HCT116 (cell line): ENCODE results near the gene GNA12. TPM values are rescaled to one million over a fixed set of nuclear protein-coding genes. Genes with fewer than 3 reads are reported as not detected.

Source experiments
- ATAC-seq: fragments of 200-7000 bp; cut with Tn5 transposase; 2 replicates; pipeline ENCODE4 v1.9.1; 2020; ENCODE audit warnings: mild to moderate bottlenecking, moderate library complexity
- BruUV-seq: library from RNA; stranded (reverse); fragments of 400-500 nt; replicated peaks from 2 replicates; lab custom pipeline; 2021; lab: Mats Ljungman, UMichigan
- CTCF ChIA-PET: fragments of 300-600 bp; sonication (Branson Sonifier 250); formaldehyde crosslinking; loops from one replicate; lab custom pipeline; 2021; ENCODE audit warnings: antibody characterized with exemption; lab: Charles Lee
- POLR2A ChIA-PET: fragments of 300-600, 350-600 bp; sonication (Branson Sonifier 250); formaldehyde crosslinking; loops from one replicate; lab custom pipeline; 2021; ENCODE audit warnings: antibody characterized with exemption; lab: Charles Lee
- RAD21 ChIA-PET, 2 experiments: fragments of 300-600 bp; sonication (Branson Sonifier 250); formaldehyde crosslinking; loops; one replicate each; lab custom pipeline; 2023; ENCODE audit warnings: low total read pairs in 2 of 2; ENCODE audit not compliant: uncharacterized antibody in 2 of 2, unreplicated experiment in 2 of 2, low non-redundant PET in 1 of 2; lab: Charles Lee
- DNase-seq: peaks from one replicate; pipeline ENCODE4 v3.0.0-alpha.2; 2010; ENCODE audit warnings: low read depth, low spot score
- H2AFZ ChIP-seq: fragments of 200-600 bp; shearing (Covaris generic), sonication (generic); 2 replicates; pipeline ENCODE4 v1.6.1; 2017; ENCODE audit warnings: low read depth, mixed run types, mixed read lengths, antibody characterized with exemption, low read length; ENCODE audit not compliant: poor library complexity, severe bottlenecking
- H3K27ac ChIP-seq: 2 replicates; pipeline ENCODE4 v1.5.1; 2012; ENCODE audit warnings: low read depth, low read length
- H3K27me3 ChIP-seq: fragments of 200-600 bp; sonication (generic); 2 replicates; pipeline ENCODE4 v1.6.1; 2016; ENCODE audit warnings: mixed run types, low read length, mixed read lengths; ENCODE audit not compliant: insufficient read depth
- H3K36me3 ChIP-seq, 2 experiments: fragments of 200-500 bp in 1 of 2; fragments of 200-600 bp in 1 of 2; sonication (Bioruptor generic) in 1 of 2; sonication (generic) in 1 of 2; 2 replicates each; pipeline versions ENCODE4 v1.5.1 to v1.6.1; 2014 to 2016; ENCODE audit warnings: low read length in 2 of 2, inconsistent platforms in 1 of 2, mixed read lengths in 1 of 2, mixed run types in 1 of 2; ENCODE audit not compliant: insufficient read depth in 2 of 2, control insufficient read depth in 1 of 2
- H3K4me1 ChIP-seq, 2 experiments: fragments of 200-600 bp in 1 of 2; sonication (generic) in 1 of 2; 2 replicates each; pipeline versions ENCODE4 v1.5.1 to v1.6.1; 2012 to 2017; ENCODE audit warnings: low read length in 2 of 2, inconsistent platforms in 1 of 2, mild to moderate bottlenecking in 1 of 2, mixed read lengths in 1 of 2, mixed run types in 1 of 2, moderate library complexity in 1 of 2; ENCODE audit not compliant: insufficient read depth in 2 of 2, control insufficient read depth in 1 of 2
- H3K4me2 ChIP-seq: fragments of 200-600 bp; sonication (generic); 2 replicates; pipeline ENCODE4 v1.6.1; 2017; ENCODE audit warnings: mixed run types, low read length, mixed read lengths
- H3K4me3 ChIP-seq, 2 experiments: fragments of 200-600 bp in 1 of 2; sonication (generic) in 1 of 2; replicated peaks in 1 of 2; 2 replicates each; pipeline ENCODE4 v1.5.1; 2011 to 2016; ENCODE audit warnings: low read length in 2 of 2, control low read depth in 1 of 2, low read depth in 1 of 2, mild to moderate bottlenecking in 1 of 2, mixed read lengths in 1 of 2, mixed run types in 1 of 2
- H3K79me2 ChIP-seq: fragments of 200-600 bp; sonication (generic); 2 replicates; pipeline ENCODE4 v1.6.1; 2017; ENCODE audit warnings: mild to moderate bottlenecking, mixed run types, low read length, moderate library complexity, mixed read lengths; ENCODE audit not compliant: insufficient read depth
- H3K9ac ChIP-seq: fragments of 200-600 bp; sonication (generic); 2 replicates; pipeline ENCODE4 v1.6.1; 2016; ENCODE audit warnings: low read length, mixed read lengths
- H3K9me2 ChIP-seq: fragments of 200-600 bp; sonication (generic), shearing (Covaris generic); 2 replicates; pipeline ENCODE4 v1.6.1; 2017; ENCODE audit warnings: mixed run types, mild to moderate bottlenecking, moderate library complexity; ENCODE audit not compliant: insufficient read depth
- H3K9me3 ChIP-seq, 2 experiments: fragments of 200-500 bp in 1 of 2; fragments of 200-600 bp in 1 of 2; sonication (Bioruptor generic) in 1 of 2; sonication (generic) in 1 of 2; 2 replicates each; pipeline ENCODE4 v1.6.1; 2014 to 2017; ENCODE audit warnings: low read length in 2 of 2, mixed read lengths in 2 of 2, inconsistent platforms in 1 of 2, low read depth in 1 of 2, mild to moderate bottlenecking in 1 of 2, mixed run types in 1 of 2, moderate library complexity in 1 of 2; ENCODE audit not compliant: control insufficient read depth in 1 of 2, insufficient read depth in 1 of 2
- H4K20me1 ChIP-seq: fragments of 200-600 bp; sonication (generic), shearing (Covaris generic); 2 replicates; pipeline ENCODE4 v1.6.1; 2017; ENCODE audit warnings: mixed run types, mild to moderate bottlenecking, moderate library complexity; ENCODE audit not compliant: insufficient read depth
- EGR1 ChIP-seq: IDR thresholded peaks from 2 replicates; pipeline ENCODE4 v1.6.1; 2012; ENCODE audit warnings: low read depth
- ELF1 ChIP-seq: IDR thresholded peaks from 2 replicates; pipeline ENCODE4 v1.6.1; 2012; ENCODE audit warnings: low read depth, borderline replicate concordance
- EZH2 ChIP-seq: fragments of 200-600 bp; sonication (generic); IDR thresholded peaks from 2 replicates; pipeline ENCODE4 v1.6.1; 2017; ENCODE audit warnings: antibody characterized with exemption, mixed run types
- POLR2AphosphoS5 ChIP-seq: IDR thresholded peaks from 2 replicates; pipeline ENCODE4 v1.6.1; 2011; ENCODE audit warnings: mild to moderate bottlenecking, low read depth, low read length, moderate library complexity
- ZNF274 ChIP-seq: fragments of 200-500 bp; sonication (Bioruptor generic); IDR thresholded peaks from 2 replicates; pipeline ENCODE4 v1.6.1; 2014; ENCODE audit warnings: mild to moderate bottlenecking, low read depth, low read length, inconsistent platforms
- intact Hi-C: fragments of 100-400 bp; cut with micrococcal nuclease; formaldehyde crosslinking; loops from 2 replicates; pipeline ENCODE4 v1.10.0; 2022
- total RNA-seq: library from RNA; stranded (reverse); gene quantifications from one replicate; pipeline ENCODE4 v1.2.1, GENCODE V29; 2021; ENCODE audit not compliant: unreplicated experiment
- TF ChIP-seq, protein P1 (sequence below): IDR thresholded peaks from 2 replicates; pipeline ENCODE4 v1.6.1; 2012; ENCODE audit warnings: low read depth
- TF ChIP-seq, protein P2 (sequence below): IDR thresholded peaks from 2 replicates; pipeline ENCODE4 v1.6.1; 2012
- TF ChIP-seq, protein P3 (sequence below): IDR thresholded peaks from 2 replicates; pipeline ENCODE4 v1.6.1; 2011; ENCODE audit warnings: mild to moderate bottlenecking, low read length, moderate library complexity; ENCODE audit not compliant: insufficient replicate concordance; ENCODE audit errors: extremely low read depth

GNA12 gene
- total RNA-seq, 1 experiment from 2014 or later, result 32.6 TPM

DNA sequence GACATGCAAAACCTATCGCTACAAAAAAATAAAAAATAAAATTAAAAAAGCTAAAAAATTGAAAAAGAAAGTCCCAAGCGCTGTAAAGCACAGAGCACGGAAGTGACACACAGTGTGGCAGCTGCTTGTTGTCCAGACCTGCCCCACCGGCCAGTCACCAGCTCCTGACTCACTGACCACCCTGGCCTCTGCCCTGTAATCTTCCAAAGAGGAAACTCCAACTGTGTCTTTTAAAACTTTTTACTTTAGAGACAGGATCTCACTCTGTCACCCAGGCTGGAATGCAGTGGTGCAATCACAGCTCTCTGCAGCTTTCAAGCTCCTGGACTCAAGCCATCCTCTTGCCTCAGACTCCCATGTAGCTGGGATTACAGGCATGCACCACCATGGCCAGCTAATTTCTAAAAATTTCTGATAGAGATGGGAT lies 23.6 kb downstream of the GNA12 start:
- ChIA-PET POLR2A (interaction anchor here (0.5 kb wide), 1 partner anchor 1251 kb away, joined by 3 read pairs; no protein-coding TSS in a partner anchor), RAD21 (no interaction called here), CTCF (no interaction called here)
- TF ChIP-seq, protein P1, sequence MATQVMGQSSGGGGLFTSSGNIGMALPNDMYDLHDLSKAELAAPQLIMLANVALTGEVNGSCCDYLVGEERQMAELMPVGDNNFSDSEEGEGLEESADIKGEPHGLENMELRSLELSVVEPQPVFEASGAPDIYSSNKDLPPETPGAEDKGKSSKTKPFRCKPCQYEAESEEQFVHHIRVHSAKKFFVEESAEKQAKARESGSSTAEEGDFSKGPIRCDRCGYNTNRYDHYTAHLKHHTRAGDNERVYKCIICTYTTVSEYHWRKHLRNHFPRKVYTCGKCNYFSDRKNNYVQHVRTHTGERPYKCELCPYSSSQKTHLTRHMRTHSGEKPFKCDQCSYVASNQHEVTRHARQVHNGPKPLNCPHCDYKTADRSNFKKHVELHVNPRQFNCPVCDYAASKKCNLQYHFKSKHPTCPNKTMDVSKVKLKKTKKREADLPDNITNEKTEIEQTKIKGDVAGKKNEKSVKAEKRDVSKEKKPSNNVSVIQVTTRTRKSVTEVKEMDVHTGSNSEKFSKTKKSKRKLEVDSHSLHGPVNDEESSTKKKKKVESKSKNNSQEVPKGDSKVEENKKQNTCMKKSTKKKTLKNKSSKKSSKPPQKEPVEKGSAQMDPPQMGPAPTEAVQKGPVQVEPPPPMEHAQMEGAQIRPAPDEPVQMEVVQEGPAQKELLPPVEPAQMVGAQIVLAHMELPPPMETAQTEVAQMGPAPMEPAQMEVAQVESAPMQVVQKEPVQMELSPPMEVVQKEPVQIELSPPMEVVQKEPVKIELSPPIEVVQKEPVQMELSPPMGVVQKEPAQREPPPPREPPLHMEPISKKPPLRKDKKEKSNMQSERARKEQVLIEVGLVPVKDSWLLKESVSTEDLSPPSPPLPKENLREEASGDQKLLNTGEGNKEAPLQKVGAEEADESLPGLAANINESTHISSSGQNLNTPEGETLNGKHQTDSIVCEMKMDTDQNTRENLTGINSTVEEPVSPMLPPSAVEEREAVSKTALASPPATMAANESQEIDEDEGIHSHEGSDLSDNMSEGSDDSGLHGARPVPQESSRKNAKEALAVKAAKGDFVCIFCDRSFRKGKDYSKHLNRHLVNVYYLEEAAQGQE, result no peak
- TF ChIP-seq, protein P2, sequence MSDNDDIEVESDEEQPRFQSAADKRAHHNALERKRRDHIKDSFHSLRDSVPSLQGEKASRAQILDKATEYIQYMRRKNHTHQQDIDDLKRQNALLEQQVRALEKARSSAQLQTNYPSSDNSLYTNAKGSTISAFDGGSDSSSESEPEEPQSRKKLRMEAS, result no peak
- TF ChIP-seq ELF1, result no peak
- no peak for TF ChIP-seq EZH2
- TF ChIP-seq, protein P3, sequence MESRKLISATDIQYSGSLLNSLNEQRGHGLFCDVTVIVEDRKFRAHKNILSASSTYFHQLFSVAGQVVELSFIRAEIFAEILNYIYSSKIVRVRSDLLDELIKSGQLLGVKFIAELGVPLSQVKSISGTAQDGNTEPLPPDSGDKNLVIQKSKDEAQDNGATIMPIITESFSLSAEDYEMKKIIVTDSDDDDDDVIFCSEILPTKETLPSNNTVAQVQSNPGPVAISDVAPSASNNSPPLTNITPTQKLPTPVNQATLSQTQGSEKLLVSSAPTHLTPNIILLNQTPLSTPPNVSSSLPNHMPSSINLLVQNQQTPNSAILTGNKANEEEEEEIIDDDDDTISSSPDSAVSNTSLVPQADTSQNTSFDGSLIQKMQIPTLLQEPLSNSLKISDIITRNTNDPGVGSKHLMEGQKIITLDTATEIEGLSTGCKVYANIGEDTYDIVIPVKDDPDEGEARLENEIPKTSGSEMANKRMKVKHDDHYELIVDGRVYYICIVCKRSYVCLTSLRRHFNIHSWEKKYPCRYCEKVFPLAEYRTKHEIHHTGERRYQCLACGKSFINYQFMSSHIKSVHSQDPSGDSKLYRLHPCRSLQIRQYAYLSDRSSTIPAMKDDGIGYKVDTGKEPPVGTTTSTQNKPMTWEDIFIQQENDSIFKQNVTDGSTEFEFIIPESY, result no peak
- no peak for TF ChIP-seq EGR1
- no peak for TF ChIP-seq POLR2AphosphoS5
- TF ChIP-seq ZNF274, result no peak
- Histone ChIP-seq H3K27ac (no peak overlapping the region), H3K27me3 (no peaks in the 10 kb centered on the region), H3K4me2 (no peak overlapping the region), H3K4me1 (peaks cover 0 to 13% of the 10 kb centered on the region in 2 experiments; a peak in 1 of 4 replicates), H2AFZ (no peak overlapping the region), H3K9ac (no peak overlapping the region), H4K20me1 (no peaks in the 10 kb centered on the region; the same call in 1 of the 2 replicates), H3K9me2 (no peaks in the 10 kb centered on the region), H3K4me3 (no peak overlapping the region), H3K9me3 (no peaks in the 10 kb centered on the region), H3K36me3 (no peaks in the 10 kb centered on the region), H3K79me2 (peaks cover 93% of the 10 kb centered on the region)
- BruUV-seq, result no TSS peak
- DNase-seq (no peak), ATAC-seq (no peak)
- intact Hi-C loops, result loop anchor here (5.0 kb wide), 1 partner anchor 98 kb away; no protein-coding TSS in a partner anchor
